Measurements from ENCODE around the gene ZBTB44. TPM values are rescaled to one million over a fixed set of nuclear protein-coding genes. Genes with fewer than 3 reads are reported as not detected.

ZBTB44 gene
- polyA plus RNA-seq, 1 of the 3 experiments (the other 2 are of a cell fraction), result 5.0 TPM

GRCh38 chr11:130216221-130216550 is 98.5 kb downstream of the ZBTB44 start:
- H3K9ac ChIP-seq, result no peak overlapping the region
- no peak for DNase-seq
- no peak overlapping the region for H3K27ac ChIP-seq (ENCODE audit: low read depth in 2 of 2, low read length in 1 of 2)
- H3K4me2 ChIP-seq, result no peak overlapping the region
- H2AFZ ChIP-seq (ENCODE audit: low read depth), result no peak overlapping the region
- WGBS (ENCODE audit: low lambda C conversion rate), result 41% methylated on average over 3 of the region's 4 CpGs
- H3K27me3 ChIP-seq (ENCODE audit: insufficient read depth), result peaks cover 11% of the 10 kb centered on the region
- H3K9me3 ChIP-seq, result no peaks in the 10 kb centered on the region
- no peaks in the 10 kb centered on the region for H4K20me1 ChIP-seq (ENCODE audit: insufficient read depth)
- no peaks in the 10 kb centered on the region for H3K79me2 ChIP-seq (ENCODE audit: insufficient read depth)
- CTCF ChIA-PET, result interaction anchor here (0.8 to 2.5 kb wide), 6 partner anchors 15 to 678 kb away, joined by 3 to 8 read pairs (median 4); no protein-coding TSS in a partner anchor
- POLR2A ChIA-PET, result no interaction called here
- TF ChIP-seq TCF12 (IDR thresholded peaks at IDR 0.05), result no peak
- TF ChIP-seq CHD2 (IDR thresholded peaks at IDR 0.05; ENCODE audit: low read length, partially characterized antibody), result no peak
- TF ChIP-seq FOXM1 (IDR thresholded peaks at IDR 0.05; ENCODE audit: low read depth), result no peak
- no peak for TF ChIP-seq MXI1 (IDR thresholded peaks at IDR 0.05; ENCODE audit: low read depth, low read length)
- TF ChIP-seq RAD21 (IDR thresholded peaks at IDR 0.05; ENCODE audit: low read length), result no peak
- TF ChIP-seq GATA2 (CRISPR knock-in tag; IDR thresholded peaks at IDR 0.05), result no peak
- TF ChIP-seq RXRA (IDR thresholded peaks at IDR 0.05; ENCODE audit: borderline replicate concordance, low read depth), result no peak
- TF ChIP-seq, protein P1, sequence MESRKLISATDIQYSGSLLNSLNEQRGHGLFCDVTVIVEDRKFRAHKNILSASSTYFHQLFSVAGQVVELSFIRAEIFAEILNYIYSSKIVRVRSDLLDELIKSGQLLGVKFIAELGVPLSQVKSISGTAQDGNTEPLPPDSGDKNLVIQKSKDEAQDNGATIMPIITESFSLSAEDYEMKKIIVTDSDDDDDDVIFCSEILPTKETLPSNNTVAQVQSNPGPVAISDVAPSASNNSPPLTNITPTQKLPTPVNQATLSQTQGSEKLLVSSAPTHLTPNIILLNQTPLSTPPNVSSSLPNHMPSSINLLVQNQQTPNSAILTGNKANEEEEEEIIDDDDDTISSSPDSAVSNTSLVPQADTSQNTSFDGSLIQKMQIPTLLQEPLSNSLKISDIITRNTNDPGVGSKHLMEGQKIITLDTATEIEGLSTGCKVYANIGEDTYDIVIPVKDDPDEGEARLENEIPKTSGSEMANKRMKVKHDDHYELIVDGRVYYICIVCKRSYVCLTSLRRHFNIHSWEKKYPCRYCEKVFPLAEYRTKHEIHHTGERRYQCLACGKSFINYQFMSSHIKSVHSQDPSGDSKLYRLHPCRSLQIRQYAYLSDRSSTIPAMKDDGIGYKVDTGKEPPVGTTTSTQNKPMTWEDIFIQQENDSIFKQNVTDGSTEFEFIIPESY (IDR thresholded peaks at IDR 0.05; ENCODE audit: borderline replicate concordance, low read depth), result no peak
- TF ChIP-seq, protein P2, sequence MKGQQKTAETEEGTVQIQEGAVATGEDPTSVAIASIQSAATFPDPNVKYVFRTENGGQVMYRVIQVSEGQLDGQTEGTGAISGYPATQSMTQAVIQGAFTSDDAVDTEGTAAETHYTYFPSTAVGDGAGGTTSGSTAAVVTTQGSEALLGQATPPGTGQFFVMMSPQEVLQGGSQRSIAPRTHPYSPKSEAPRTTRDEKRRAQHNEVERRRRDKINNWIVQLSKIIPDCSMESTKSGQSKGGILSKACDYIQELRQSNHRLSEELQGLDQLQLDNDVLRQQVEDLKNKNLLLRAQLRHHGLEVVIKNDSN (IDR thresholded peaks at IDR 0.05; ENCODE audit: borderline replicate concordance, low read depth), result no peak
- TF ChIP-seq TAF1 (IDR thresholded peaks at IDR 0.05; ENCODE audit: borderline replicate concordance, low read depth, low read length), result no peak
- H3F3A ChIP-seq (replicated peaks; ENCODE audit: insufficient read depth), result no peaks in the 10 kb centered on the region
- H3K4me3 ChIP-seq (ENCODE audit: low read depth in 2 of 2, low read length in 1 of 2), result no peak overlapping the region
- H3K4me1 ChIP-seq (ENCODE audit: control insufficient read depth in 1 of 2, insufficient read depth in 2 of 2, low read depth in 1 of 2, low read length in 1 of 2), result peaks cover 0 to 3% of the 10 kb centered on the region in 2 experiments; a peak in 1 of 4 replicates
- H3K36me3 ChIP-seq (replicated peaks in 1 of 2; ENCODE audit: control insufficient read depth in 1 of 2, insufficient read depth in 2 of 2, low read length in 1 of 2), result no peaks in the 10 kb centered on the region
- H3K9me2 ChIP-seq, result no peaks in the 10 kb centered on the region

DNA sequence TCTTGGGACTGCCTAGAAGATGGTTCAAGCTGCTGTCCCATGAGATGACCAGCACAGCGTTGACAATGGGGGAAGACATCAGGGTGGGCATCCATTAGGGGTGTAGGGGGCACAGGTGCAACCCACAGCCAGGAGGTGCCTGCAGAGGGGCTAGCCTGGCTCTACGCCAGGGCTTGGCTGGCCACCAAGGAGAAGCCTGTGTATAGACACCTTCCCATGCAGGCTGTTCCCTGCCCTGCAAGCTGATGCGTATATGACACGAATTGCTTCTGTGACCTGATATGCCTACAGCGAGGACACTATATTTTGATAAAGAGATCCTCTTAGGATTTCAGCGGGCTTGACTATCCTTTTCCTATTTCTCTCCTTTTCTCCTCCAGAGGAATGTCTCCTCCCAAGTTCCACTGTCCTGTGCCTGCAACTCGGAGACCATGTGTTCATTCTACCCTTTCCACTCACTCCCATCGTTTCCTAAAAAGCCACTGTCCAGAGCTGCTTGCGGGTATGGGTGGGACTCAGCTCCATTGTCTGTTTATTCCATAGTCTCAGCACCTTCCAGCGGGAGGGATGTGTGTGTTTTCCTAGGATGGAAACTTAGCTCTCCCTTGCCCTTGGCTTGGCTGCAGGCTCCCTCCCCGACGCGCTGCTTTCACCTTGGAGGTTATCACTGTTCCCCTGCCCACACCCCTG is 99.0 kb downstream of the ZBTB44 start:
- Histone ChIP-seq H4K20me1 (ENCODE audit: insufficient read depth) (no peaks in the 10 kb centered on the region), H3K4me1 (ENCODE audit: control insufficient read depth in 1 of 2, insufficient read depth in 2 of 2, low read depth in 1 of 2, low read length in 1 of 2) (peaks cover 0 to 3% of the 10 kb centered on the region in 2 experiments; a peak in 1 of 4 replicates), H3K4me2 (no peak overlapping the region), H3K9me2 (no peaks in the 10 kb centered on the region), H3F3A (replicated peaks; ENCODE audit: insufficient read depth) (no peaks in the 10 kb centered on the region), H2AFZ (ENCODE audit: low read depth) (no peak overlapping the region), H3K4me3 (ENCODE audit: low read depth in 2 of 2, low read length in 1 of 2) (no peak overlapping the region), H3K9me3 (no peaks in the 10 kb centered on the region), H3K27me3 (ENCODE audit: insufficient read depth) (peaks cover 13% of the 10 kb centered on the region), H3K27ac (ENCODE audit: low read depth in 2 of 2, low read length in 1 of 2) (no peak overlapping the region), H3K9ac (no peak overlapping the region), H3K79me2 (ENCODE audit: insufficient read depth) (no peaks in the 10 kb centered on the region), H3K36me3 (replicated peaks in 1 of 2; ENCODE audit: control insufficient read depth in 1 of 2, insufficient read depth in 2 of 2, low read length in 1 of 2) (no peaks in the 10 kb centered on the region)
- ChIA-PET CTCF (interaction anchor here (0.8 to 2.5 kb wide), 5 partner anchors 15 to 679 kb away, joined by 3 to 8 read pairs (median 6); no protein-coding TSS in a partner anchor), POLR2A (no interaction called here)
- 62% methylated on average over 10 of the region's 13 CpGs for WGBS (ENCODE audit: low lambda C conversion rate)
- DNase-seq, result no peak
- no peak for TF ChIP-seq EZH2phosphoT487 (IDR thresholded peaks at IDR 0.05; ENCODE audit: borderline replicate concordance, low read depth)
- no peak for TF ChIP-seq REST (IDR thresholded peaks at IDR 0.05; ENCODE audit: low read depth, low read length)
- TF ChIP-seq, protein P3, sequence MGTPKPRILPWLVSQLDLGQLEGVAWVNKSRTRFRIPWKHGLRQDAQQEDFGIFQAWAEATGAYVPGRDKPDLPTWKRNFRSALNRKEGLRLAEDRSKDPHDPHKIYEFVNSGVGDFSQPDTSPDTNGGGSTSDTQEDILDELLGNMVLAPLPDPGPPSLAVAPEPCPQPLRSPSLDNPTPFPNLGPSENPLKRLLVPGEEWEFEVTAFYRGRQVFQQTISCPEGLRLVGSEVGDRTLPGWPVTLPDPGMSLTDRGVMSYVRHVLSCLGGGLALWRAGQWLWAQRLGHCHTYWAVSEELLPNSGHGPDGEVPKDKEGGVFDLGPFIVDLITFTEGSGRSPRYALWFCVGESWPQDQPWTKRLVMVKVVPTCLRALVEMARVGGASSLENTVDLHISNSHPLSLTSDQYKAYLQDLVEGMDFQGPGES (IDR thresholded peaks at IDR 0.05; ENCODE audit: low read depth, low read length), result no peak
- no peak for TF ChIP-seq FOXM1 (IDR thresholded peaks at IDR 0.05; ENCODE audit: low read depth)
- TF ChIP-seq SMC3 (IDR thresholded peaks at IDR 0.05; ENCODE audit: low read depth, low read length), result no peak
- TF ChIP-seq EP300 (IDR thresholded peaks at IDR 0.05; ENCODE audit: borderline replicate concordance in 1 of 2, low read depth in 1 of 2, low read length in 1 of 2), result no peak
- TF ChIP-seq, protein P4, sequence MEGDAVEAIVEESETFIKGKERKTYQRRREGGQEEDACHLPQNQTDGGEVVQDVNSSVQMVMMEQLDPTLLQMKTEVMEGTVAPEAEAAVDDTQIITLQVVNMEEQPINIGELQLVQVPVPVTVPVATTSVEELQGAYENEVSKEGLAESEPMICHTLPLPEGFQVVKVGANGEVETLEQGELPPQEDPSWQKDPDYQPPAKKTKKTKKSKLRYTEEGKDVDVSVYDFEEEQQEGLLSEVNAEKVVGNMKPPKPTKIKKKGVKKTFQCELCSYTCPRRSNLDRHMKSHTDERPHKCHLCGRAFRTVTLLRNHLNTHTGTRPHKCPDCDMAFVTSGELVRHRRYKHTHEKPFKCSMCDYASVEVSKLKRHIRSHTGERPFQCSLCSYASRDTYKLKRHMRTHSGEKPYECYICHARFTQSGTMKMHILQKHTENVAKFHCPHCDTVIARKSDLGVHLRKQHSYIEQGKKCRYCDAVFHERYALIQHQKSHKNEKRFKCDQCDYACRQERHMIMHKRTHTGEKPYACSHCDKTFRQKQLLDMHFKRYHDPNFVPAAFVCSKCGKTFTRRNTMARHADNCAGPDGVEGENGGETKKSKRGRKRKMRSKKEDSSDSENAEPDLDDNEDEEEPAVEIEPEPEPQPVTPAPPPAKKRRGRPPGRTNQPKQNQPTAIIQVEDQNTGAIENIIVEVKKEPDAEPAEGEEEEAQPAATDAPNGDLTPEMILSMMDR (IDR thresholded peaks at IDR 0.05), result no peak
- TF ChIP-seq RAD21 (IDR thresholded peaks at IDR 0.05; ENCODE audit: low read length), result no peak
- no peak for TF ChIP-seq SIN3A (IDR thresholded peaks at IDR 0.05; ENCODE audit: borderline replicate concordance, low read depth, low read length)

Data from SK-N-SH (cell line).